Ishikawa (cell line): ENCODE measurements around the gene CAND1.

ENCODE experiments used
- EP300 ChIP-seq: IDR thresholded peaks from 2 replicates; pipeline ENCODE4 v1.6.1; 2012; ENCODE audit warnings: borderline replicate concordance
- ZBTB7A ChIP-seq: IDR thresholded peaks from 2 replicates; pipeline ENCODE4 v1.6.1; 2012; ENCODE audit warnings: low read depth

DNA sequence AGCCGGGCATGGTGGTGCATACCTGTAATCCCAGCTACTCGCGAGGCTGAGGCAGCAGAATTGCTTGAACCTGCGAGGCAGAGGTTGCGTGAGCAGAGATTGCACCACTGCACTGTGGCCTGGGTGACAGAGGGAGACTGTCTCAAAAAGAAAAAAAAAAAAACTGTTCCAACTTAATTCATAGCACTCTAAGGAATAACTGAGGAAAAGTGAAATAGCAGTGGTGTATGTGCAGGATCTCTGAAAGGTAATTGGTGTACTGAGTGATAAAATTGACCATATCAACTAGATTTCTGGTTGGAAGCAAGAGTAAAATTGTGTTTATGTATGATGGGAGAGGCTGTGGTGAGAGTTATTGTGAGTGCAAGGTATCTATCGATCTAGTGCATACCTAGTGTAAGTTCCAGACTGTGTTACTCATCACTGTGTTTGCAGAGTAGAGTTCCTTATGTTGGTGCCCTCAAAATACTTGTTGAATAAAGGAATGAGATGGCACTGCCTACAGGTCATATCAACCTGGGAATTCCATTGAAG is 6.3 kb downstream of the CAND1 start:
- TF ChIP-seq EP300 (no peak), ZBTB7A (no peak)
